ENCODE measurements around the gene HDC.

GRCh38 chr15:50232791-50233190 is 32.7 kb downstream of the HDC start:
- TF ChIP-seq CTCF (IDR thresholded peaks at IDR 0.05 in 2 of 3, conservative IDR thresholded peaks at IDR 0.05 in 1 of 3; ENCODE audit: borderline replicate concordance in 1 of 3, insufficient read depth in 1 of 3, low read depth in 2 of 3, low read length in 2 of 3) (no peak), REST (IDR thresholded peaks at IDR 0.05; ENCODE audit: low read depth) (no peak), FOSL1 (IDR thresholded peaks at IDR 0.05; ENCODE audit: low read depth) (no peak), CBX3 (IDR thresholded peaks at IDR 0.05; ENCODE audit: low read depth) (no peak), EGR1 (IDR thresholded peaks at IDR 0.05; ENCODE audit: low read depth) (no peak), POLR2AphosphoS5 (IDR thresholded peaks at IDR 0.05; ENCODE audit: low read depth, low read length) (no peak)
